Bone marrow (tissue), 2 donors: ENCODE data around the gene SHISA3.

Experiments
- DNase-seq, 2 donors: peaks; one replicate each; lab custom pipeline; 2025; lab: John Stamatoyannopoulos, UW

The SHISA3 gene

DNA sequence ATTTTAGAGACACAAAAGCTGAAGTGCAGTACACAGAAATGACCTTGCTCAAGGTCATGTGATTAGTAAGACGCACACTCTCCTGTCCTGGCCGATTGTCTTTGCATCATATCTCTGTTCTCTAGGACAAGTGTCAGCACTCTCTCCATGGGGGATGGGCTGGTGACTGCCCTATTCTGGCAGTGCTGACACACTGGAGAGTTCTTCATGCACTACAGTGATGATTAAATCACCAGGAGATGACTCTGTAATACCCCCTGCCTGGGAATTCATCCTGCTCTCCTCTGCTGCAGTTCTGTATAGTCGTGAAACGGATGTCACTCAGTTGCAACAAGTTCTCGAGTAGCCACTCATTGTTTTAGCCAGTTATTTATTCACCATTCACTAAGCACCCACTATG lies 5.3 kb upstream of the SHISA3 start:
- DNase-seq: no peak

GRCh38 chr4:42392436-42392835 lies 4.9 kb upstream of the SHISA3 start:
- no peak for DNase-seq

DNA sequence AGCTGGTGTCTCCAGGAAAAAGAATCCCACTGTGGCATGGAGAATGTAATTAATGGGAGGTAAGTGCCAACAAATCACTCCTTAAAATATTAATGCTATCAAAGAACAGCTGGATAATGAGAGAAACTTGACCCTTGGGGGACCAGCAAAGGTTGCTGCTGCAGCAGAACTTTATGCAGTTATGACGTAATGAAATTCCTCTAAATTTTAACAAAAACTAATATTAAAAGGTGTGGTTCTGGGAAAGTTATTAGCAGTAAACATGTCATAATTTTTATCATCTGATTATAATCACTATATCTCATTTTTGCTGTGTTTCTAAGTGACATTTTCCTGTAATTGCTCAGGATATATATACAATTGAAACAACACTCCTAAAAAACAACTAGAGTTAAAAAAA lies 1.7 kb upstream of the SHISA3 start:
- no peak for DNase-seq

DNA sequence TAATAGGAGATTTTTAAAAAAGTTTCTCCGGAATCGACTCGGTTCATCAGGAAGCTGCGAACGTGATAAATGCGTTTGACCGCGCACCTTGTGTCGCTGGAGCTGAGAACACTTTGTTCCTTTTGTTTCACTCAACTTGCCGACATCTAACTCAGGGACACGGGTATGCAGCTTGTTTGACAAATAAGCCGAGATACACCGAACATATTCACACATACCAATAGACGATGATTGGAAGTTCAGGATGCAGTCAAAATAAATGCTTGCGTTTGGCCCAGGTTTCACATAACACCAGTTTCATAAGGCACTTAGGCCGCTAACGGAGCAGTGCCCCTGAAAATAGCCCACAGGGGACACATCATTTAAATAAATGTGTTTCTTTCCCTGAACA lies 932 bp upstream of the SHISA3 start:
- no peak for DNase-seq

DNA sequence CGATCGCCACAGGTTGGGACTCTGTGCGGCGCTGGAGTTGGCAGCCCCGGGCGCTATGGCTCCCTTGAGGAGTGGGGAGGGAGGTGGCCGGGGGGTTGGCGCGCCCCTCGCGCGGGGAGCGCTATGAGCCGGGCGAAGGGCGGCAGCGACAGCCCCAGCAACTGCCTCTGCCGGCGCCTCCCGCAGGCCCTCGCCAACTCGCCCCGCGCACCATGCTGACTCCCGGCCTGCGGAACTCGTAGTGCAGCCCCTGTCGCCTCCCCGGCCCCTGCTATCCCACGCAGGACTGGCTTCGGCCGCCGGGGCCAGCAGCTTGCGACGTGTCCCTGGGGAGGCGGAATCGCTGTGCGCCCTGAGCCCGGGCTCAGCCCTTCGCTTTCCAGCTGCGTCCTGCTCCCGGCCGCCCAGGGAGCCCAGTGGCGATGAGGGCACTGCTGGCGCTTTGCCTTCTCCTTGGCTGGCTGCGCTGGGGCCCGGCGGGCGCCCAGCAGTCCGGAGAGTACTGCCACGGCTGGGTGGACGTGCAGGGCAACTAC lies 415 bp downstream of the SHISA3 start:
- DNase-seq: no peak

DNA sequence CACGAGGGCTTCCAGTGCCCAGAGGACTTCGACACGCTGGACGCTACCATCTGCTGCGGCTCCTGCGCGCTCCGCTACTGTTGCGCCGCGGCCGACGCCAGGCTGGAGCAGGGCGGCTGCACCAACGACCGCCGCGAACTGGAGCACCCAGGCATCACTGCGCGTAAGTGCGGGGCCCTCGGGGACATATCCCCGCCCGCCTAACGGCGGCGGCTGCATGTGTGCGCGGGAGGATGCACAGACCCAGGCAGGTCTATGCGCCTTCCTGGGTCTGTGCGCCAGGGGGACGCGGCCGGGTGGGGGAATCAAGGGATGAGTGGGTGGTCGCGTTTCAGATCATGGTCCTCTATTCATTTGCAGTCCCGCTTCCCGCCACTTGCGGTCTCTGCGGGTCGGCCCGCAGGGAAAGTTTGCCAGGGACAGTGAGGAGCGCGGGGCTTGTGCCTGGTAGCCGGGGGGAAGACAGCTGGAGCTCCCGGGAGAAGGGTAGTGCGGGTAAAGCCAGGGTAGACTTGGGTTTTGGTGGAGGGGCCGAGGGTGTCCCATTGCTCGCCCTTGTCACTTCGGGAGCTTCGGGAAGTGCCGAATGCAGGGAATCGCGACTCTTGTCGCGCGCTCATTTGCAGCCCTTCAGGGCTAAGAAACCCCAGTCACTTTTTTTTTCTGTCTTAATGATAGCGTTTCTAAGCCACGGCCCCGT lies 1.0 kb downstream of the SHISA3 start:
- no peak for DNase-seq

- no peak for DNase-seq
Observed at GRCh38 chr4:42398871-42399331, 1.6 kb downstream of the SHISA3 start.

- DNase-seq: no peak
Observed at GRCh38 chr4:42399393-42399792, 2.1 kb downstream of the SHISA3 start.

DNA sequence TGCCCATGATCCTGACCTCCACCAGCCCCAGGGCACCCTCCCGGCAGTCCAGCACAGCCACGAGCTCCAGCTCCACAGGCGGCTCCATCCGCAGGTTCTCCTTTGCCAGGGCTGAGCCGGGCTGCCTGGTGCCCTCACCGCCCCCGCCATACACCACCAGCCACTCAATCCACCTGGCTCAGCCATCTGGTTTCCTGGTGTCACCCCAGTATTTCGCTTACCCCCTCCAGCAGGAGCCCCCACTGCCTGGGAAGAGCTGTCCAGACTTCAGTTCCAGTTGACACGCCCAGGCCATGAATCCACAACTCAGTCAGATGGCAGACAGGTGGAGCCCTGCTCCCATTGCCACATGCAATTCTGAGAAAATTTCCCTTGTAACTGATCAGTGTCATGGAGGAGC lies 3.9 kb downstream of the SHISA3 start:
- no peak for DNase-seq

DNA sequence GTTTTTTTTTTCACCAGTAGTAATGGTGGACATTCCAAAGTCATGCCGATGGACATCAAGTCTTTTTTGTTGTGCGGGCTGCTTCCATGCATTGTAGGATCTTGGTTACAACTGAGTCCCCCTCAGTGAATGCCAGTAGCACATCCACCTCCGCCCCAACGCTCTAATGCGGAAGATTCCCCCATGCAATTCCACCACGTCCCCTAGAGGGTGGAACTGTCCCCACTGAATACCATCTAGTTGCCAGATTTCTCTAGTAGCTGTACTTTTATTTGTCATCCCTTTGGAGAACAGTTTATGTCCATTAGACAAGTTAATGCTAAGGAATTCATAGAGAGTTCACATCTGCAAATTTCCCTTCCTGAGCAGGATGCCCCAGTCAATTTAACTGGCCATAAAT lies 6.7 kb downstream of the SHISA3 start:
- DNase-seq: no peak

DNA sequence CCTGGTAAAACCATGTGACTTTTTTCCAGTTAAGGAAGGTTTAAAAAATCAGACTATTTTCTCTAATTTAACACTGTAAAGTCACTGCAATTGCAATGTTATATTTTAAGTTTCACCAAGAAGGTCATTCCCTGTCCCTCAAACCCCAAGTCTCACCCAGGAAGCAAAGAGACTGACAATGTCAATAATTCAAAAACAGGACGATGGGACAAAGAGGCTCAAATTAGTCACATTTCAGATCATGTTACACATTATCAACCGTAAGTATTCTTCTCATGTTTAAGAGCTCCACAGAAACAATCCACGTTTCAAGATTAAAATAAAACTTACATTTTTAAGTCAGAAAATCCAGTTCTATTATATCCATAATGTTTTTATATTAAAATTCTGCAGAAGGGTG lies 13.2 kb downstream of the SHISA3 start:
- no peak for DNase-seq

GRCh38 chr4:42411803-42412202 lies 14.5 kb downstream of the SHISA3 start:
- DNase-seq: no peak

DNA sequence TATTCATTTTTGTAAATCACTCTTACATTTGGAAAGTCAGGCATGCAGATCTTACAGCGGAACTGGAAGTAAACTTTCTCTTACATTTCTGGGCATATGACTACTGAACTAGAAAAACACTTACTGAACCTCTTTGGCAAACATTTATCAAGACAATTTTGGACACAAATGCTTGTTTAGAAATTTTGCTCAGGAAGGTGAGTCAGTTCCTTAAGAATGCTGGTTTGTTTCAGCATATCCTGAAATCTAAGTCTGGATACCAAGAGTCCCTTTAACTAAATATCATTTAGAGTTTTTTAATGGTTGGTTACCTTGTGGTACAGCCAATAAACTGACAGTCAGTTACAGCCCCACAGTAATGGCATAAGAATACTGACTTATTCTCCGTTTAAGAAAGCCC lies 15.0 kb downstream of the SHISA3 start:
- DNase-seq: no peak

GRCh38 chr4:42415281-42415680 lies 18.0 kb downstream of the SHISA3 start:
- DNase-seq: no peak

DNA sequence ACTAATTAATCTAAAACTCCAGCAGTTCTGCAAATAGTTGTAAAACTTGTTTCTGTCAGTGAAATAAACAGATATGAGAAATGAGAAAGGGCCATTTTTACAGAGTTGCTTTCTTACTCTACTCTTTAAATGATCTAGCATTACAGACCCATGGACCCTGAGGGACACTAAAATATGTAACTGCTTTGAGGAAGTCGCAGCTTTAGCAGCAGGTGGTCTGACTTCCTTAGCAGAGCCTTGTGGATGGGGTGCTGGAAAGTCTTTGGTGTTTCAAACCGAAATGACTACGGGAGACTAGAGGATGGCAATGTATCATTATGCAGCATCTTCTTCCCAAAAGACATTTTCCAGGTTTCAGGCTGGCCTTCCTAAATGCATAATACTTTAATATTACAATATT lies 18.7 kb downstream of the SHISA3 start:
- DNase-seq: no peak

GRCh38 chr4:42417550-42417949 lies 20.3 kb downstream of the SHISA3 start:
- no peak for DNase-seq

GRCh38 chr4:42420140-42420539 lies 22.9 kb downstream of the SHISA3 start:
- DNase-seq: no peak

- no peak for DNase-seq
Observed at GRCh38 chr4:42425146-42426065, 28.1 kb downstream of the SHISA3 start.

DNA sequence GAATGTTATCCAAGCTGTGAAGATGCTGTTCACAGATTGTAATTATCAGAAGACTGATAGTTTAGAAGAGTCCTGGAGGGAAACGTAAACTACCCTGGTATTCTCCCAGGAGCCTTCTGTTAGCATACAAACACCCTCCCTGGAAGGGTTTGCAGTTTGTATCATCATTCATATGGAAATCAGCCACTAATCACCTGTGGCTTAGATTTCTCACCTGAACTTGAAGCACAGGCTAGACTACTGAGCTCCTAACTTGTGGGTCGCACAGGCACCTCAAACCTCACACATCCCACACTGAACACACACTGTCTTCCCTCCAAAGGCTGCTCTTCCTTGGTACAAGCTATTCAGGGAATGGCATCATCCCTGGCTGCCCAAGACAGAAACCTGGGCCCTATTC lies 30.7 kb downstream of the SHISA3 start:
- DNase-seq: no peak

GRCh38 chr4:42436928-42437565 lies 39.8 kb downstream of the SHISA3 start:
- DNase-seq: no peak

DNA sequence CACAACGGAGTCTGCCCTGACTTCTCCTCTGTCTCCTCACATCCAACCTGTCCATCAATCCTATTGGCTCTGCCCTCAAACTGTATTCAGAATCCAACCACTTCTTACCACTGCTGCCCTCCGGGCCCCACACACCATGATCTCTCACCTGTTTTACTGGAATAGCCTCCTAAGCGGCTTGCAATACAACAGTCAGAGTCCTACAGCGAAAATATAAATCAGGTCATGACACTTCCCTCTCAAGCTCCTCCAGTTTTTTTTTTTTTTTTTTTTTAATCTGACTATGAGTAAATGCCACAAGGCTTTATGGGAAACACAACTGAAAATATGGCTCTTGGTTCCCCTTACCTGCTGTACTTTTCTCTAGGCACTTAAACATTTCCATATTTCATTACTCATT lies 42.8 kb downstream of the SHISA3 start:
- no peak for DNase-seq

- DNase-seq: no peak
Observed at GRCh38 chr4:42442601-42443000, 45.3 kb downstream of the SHISA3 start.

DNA sequence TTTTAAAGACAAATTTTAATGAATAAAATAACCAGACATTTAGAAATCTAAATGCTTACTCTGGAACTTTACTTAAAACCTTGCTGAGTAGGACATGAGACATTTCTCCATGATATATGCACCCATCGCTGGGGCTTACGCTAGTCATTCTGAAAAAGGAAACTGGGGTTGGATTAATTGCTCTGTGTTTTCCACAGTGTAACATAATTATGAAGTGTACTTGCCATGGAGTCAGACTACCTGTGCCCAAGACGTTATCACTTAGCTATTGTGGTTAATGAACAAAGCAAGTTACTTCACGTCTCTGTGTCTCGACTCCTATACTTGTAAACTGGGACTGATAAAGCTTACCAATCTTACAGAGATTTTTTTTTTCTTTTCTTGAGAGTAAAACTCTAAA lies 47.8 kb downstream of the SHISA3 start:
- DNase-seq: no peak
